NCI-H69 (cell line): ENCODE measurements around the gene GNG2.

Experiments
- DNase-seq: peaks from one replicate; lab custom pipeline; 2025; lab: John Stamatoyannopoulos, UW

GNG2 gene

GRCh38 chr14:51894250-51894649, 33.8 kb downstream of the GNG2 start:
- no peak for DNase-seq

- DNase-seq = no peak
Measured at GRCh38 chr14:51895375-51895774, 35.0 kb downstream of the GNG2 start.

GRCh38 chr14:51897791-51898355, 37.5 kb downstream of the GNG2 start:
- DNase-seq = peak; percentile 64

- peak; percentile 21 for DNase-seq
Measured at GRCh38 chr14:51901475-51902024, 41.1 kb downstream of the GNG2 start.

- DNase-seq = peak; percentile 15
Measured at GRCh38 chr14:51905656-51906121, 45.3 kb downstream of the GNG2 start.

- no peak for DNase-seq
Measured at GRCh38 chr14:51908086-51908485, 47.7 kb downstream of the GNG2 start.

- no peak for DNase-seq
Measured at GRCh38 chr14:51912112-51912786, 51.8 kb downstream of the GNG2 start.

- no peak for DNase-seq
Measured at GRCh38 chr14:51914310-51914709, 53.9 kb downstream of the GNG2 start.

GRCh38 chr14:51917193-51917592, 56.8 kb downstream of the GNG2 start:
- DNase-seq = no peak

GRCh38 chr14:51921026-51921425, 60.6 kb downstream of the GNG2 start:
- DNase-seq = no peak

GRCh38 chr14:51922624-51923023, 62.2 kb downstream of the GNG2 start:
- no peak for DNase-seq

GRCh38 chr14:51924600-51924999, 64.2 kb downstream of the GNG2 start:
- DNase-seq = no peak

GRCh38 chr14:51925980-51926379, 65.6 kb downstream of the GNG2 start:
- DNase-seq = no peak

- DNase-seq = no peak
Measured at GRCh38 chr14:51926449-51926848, 66.0 kb downstream of the GNG2 start.

- DNase-seq = no peak
Measured at GRCh38 chr14:51928568-51928967, 68.2 kb downstream of the GNG2 start.

- DNase-seq = peak; percentile 27
Measured at GRCh38 chr14:51929166-51929565, 68.8 kb downstream of the GNG2 start.

- peak; percentile 84 for DNase-seq
Measured at GRCh38 chr14:51929910-51930682, 69.7 kb downstream of the GNG2 start.

- DNase-seq = peak; percentile 19
Measured at GRCh38 chr14:51931308-51931707, 70.9 kb downstream of the GNG2 start.

GRCh38 chr14:51933191-51933590, 72.8 kb downstream of the GNG2 start:
- no peak for DNase-seq

- DNase-seq = no peak
Measured at GRCh38 chr14:51938137-51938536, 77.7 kb downstream of the GNG2 start.

GRCh38 chr14:51938821-51939220, 78.4 kb downstream of the GNG2 start:
- DNase-seq = no peak

GRCh38 chr14:51939226-51939625, 78.8 kb downstream of the GNG2 start:
- DNase-seq = no peak
